ENCODE data around the gene KLF11.

DNA sequence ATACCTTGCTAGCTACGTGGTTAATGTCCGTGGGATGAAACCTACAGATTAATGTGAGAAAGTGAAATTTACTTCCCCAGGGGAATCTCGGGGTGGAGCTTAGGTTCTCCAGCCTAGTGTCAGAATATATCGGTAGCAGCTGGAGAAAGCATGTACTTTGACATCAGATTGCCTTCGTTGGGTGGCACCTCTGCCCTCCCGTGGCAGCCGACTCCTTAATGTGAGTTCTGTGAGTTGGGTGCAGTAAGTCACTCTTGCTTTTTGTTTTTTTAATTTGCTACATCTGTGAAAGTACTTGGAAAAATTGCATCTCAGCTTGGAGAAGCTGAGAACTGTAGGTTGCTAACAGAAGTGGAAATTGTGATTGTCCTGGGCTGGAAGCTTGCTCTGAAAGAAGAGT, 3.6 kb downstream of the KLF11 start:
- TF ChIP-seq, protein P1, sequence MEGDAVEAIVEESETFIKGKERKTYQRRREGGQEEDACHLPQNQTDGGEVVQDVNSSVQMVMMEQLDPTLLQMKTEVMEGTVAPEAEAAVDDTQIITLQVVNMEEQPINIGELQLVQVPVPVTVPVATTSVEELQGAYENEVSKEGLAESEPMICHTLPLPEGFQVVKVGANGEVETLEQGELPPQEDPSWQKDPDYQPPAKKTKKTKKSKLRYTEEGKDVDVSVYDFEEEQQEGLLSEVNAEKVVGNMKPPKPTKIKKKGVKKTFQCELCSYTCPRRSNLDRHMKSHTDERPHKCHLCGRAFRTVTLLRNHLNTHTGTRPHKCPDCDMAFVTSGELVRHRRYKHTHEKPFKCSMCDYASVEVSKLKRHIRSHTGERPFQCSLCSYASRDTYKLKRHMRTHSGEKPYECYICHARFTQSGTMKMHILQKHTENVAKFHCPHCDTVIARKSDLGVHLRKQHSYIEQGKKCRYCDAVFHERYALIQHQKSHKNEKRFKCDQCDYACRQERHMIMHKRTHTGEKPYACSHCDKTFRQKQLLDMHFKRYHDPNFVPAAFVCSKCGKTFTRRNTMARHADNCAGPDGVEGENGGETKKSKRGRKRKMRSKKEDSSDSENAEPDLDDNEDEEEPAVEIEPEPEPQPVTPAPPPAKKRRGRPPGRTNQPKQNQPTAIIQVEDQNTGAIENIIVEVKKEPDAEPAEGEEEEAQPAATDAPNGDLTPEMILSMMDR (IDR thresholded peaks at IDR 0.05; ENCODE audit: low read length), result no peak
- TF ChIP-seq EZH2phosphoT487 (IDR thresholded peaks at IDR 0.05; ENCODE audit: low read length) (no peak), EZH2 (optimal IDR thresholded peaks at IDR 0.05; ENCODE audit: low read depth, low read length) (no peak)

Measured in MM.1S (cell line).